Thymus (tissue), 11 donors: ENCODE results near the gene TNPO2. TPM values are rescaled to one million over a fixed set of nuclear protein-coding genes. Genes with fewer than 3 reads are reported as not detected.
A peak's percentile ranks its signal among the peaks of the same experiment; 100 is the strongest.

Experiments used
- DNase-seq, 9 donors: peaks; one replicate each; pipeline ENCODE4 v3.0.0-alpha.2; 2013; ENCODE audit warnings: low spot score in 9 of 9, low read depth in 6 of 9, missing footprints in 1 of 9
- H3K27ac ChIP-seq, 2 donors: one replicate each; pipeline ENCODE4 v1.5.1; 2013; ENCODE audit warnings: control low read depth in 1 of 2, low read depth in 1 of 2, low read length in 1 of 2, mild to moderate bottlenecking in 1 of 2, moderate library complexity in 1 of 2
- H3K27me3 ChIP-seq, 2 donors: one replicate each; pipeline ENCODE4 v1.5.1; 2013; ENCODE audit warnings: low read length in 1 of 2; ENCODE audit not compliant: control insufficient read depth in 2 of 2, insufficient read depth in 1 of 2
- H3K36me3 ChIP-seq, 2 donors: one replicate each; pipeline ENCODE4 v1.5.1; 2013; ENCODE audit warnings: low read length in 1 of 2, mild to moderate bottlenecking in 1 of 2, moderate library complexity in 1 of 2; ENCODE audit not compliant: control insufficient read depth in 2 of 2, insufficient read depth in 2 of 2
- H3K4me1 ChIP-seq, 2 donors: one replicate each; pipeline ENCODE4 v1.5.1; 2013; ENCODE audit warnings: low read length in 2 of 2; ENCODE audit not compliant: control insufficient read depth in 2 of 2, insufficient read depth in 2 of 2
- H3K4me3 ChIP-seq, 2 donors: one replicate each; pipeline ENCODE4 v1.5.1; 2013; ENCODE audit warnings: low read length in 2 of 2, control low read depth in 1 of 2, mild to moderate bottlenecking in 1 of 2
- H3K9me3 ChIP-seq, 2 donors: one replicate each; pipeline ENCODE4 v1.5.1; 2013; ENCODE audit warnings: low read length in 1 of 2, mild to moderate bottlenecking in 1 of 2; ENCODE audit not compliant: control insufficient read depth in 2 of 2, insufficient read depth in 1 of 2
- WGBS: extraction: QIAGEN DNeasy Blood & Tissue Kit; methylation state at CpG from one replicate; pipeline ENCODE4 v1.1.7; 2013; 5-methylcytosine and 5-hydroxymethylcytosine counted together
- polyA plus RNA-seq: library from polyadenylated mRNA; stranded (reverse); fragments of 200-250 nt; gene quantifications from one replicate; pipeline ENCODE4 v1.2.3, GENCODE V29; 2013
- total RNA-seq: library from RNA; stranded (reverse); fragments of 120-200 nt; gene quantifications from one replicate; pipeline ENCODE4 v1.2.4, GENCODE V29; 2013
- donor health status: healthy.

The TNPO2 gene
- total and polyA plus RNA-seq, 2 donors, result 10.9 to 28.3 TPM

DNA sequence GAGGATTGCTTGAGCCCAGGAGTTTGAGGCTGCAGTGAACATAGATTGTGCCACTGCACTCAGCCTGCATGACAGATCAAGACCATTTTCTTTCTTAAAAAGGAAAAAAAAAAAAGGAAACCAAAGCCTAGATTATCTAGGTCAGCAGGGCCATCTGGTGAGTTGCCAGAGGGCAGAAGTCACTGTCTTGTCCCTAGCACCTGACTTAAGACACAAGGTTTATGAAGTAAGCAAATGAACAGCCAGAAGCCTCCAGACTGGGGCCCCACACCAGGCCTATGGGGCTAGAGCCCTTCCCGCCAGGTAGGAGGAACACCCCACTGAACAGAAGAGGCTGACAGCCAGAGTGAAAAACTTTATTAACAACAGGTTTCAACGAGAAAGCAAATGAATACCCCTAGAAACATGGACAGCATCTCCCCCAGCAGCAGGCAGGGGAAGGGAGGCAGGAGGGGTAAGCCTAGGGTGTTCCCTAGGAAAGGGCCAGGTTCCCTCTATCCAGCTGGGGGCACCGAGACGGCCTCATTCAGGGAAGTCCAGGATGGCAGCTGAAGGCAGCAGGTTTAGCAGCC is 55.9 kb downstream of the TNPO2 start:
- WGBS, result 96% methylated on average over 4 of the region's 4 CpGs
- no peak overlapping the region for H3K27ac ChIP-seq
- H3K27me3 ChIP-seq, result no peaks in the 10 kb centered on the region
- H3K4me3 ChIP-seq, result peak overlapping the region in 1 of 2 donors; percentile 99
- no peak for DNase-seq
- peaks cover 22 to 51% of the 10 kb centered on the region in 2 donors for H3K4me1 ChIP-seq
- H3K36me3 ChIP-seq, result peaks cover 23 to 38% of the 10 kb centered on the region in 2 donors
- no peaks in the 10 kb centered on the region for H3K9me3 ChIP-seq

DNA sequence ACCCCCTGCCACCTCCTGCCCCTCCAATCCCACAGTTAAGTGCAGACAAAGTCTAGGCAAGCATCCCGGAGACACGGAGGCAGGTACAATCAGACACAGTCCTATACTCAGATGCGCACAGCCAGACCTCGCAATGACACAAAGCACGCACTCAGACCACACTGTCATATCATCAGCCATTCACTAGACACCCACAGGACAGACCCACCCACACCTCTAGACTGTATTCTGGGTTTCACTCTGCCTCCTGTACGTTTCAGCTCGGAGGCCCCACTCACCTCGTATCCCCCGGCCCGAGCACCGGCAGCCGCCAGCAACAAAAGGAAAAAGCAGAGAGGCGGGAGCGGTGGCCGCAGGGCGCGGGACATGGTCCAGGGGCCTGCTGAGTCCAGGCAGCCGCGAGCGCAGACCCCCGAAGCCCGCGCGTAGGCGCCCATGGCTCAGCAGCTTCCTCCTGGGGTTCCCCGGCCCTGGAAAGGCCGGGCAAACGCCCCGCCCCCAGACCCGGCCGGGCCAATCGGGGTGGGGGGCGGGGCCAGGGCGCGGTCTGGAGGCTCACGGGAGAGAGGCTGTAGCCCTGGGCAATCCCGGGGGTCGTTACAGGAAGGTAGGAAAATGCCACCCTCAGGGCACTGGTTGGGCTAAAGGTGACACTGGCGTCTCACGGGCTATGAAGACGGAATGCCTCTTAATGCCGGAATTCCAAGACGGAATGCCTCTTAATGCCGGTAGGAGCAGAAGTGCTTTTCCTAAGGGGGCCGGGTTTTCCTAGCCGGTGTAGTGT is 57.3 kb downstream of the TNPO2 start, which contains the start of the genes MAN2B1 and WDR83:
TSS of gene MAN2B1 (minus strand) at position 478 of the 784 bp plus-strand sequence. CDS start at position 437, 41 bp downstream.
TSS of gene WDR83 (plus strand) at position 543 of the 784 bp plus-strand sequence. CDS start 2,984 bp downstream, outside the sequence.
- peaks cover 22 to 51% of the 10 kb centered on the region in 2 donors for H3K4me1 ChIP-seq
- DNase-seq, result peak in 8 of 9 donors; percentile 11 to 89 (median 76)
- 2% methylated on average over 46 of the region's 46 CpGs for WGBS

DNA sequence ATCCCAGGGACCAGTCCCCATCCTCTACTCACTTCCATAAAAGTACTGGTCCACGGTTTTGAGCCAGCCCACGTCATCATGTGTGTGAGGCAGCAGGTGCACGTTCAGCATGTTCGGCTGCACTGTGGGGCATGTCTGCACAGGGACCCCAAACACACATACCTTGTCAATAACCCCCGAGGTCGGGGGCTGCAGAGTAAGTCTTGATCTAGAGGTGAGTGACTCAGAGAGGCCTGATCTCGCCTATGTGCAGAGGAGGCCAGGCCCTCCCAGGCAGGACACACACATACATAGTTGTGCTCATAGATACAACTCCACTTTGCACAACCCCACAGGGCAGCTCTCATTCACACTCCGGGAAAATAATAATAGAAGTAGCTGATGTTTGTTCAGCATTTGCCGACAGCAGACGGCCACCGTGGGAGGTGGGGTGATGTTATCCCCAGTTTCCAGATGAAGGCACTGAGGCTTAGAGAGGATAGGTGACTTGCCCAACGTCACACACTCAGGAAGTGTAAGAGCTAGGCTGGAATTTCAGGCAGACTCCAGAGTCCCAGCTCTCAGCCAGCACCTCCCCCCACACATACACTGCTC is 58.0 kb downstream of the TNPO2 start:
- H3K4me3 ChIP-seq, result peak overlapping the region; percentile 88 to 94
- no peak for DNase-seq
- H3K27ac ChIP-seq, result peak overlapping the region in 1 of 2 donors; percentile 71
- peaks cover 22 to 51% of the 10 kb centered on the region in 2 donors for H3K4me1 ChIP-seq
- WGBS, result 34% methylated on average over 12 of the region's 12 CpGs
- H3K36me3 ChIP-seq, result peaks cover 30 to 44% of the 10 kb centered on the region in 2 donors
- no peaks in the 10 kb centered on the region for H3K9me3 ChIP-seq
- no peaks in the 10 kb centered on the region for H3K27me3 ChIP-seq

More for the DNA sequence above, 57.3 kb downstream of the TNPO2 start, which contains the start of the genes MAN2B1 and WDR83:
- Histone ChIP-seq H3K4me3 (peak within 1 kb of the TSS; percentile 88 to 94), H3K27ac (peak within 1 kb of the TSS; percentile 56 to 71), H3K27me3 (no peaks in the 10 kb centered on the region), H3K36me3 (peaks cover 23 to 38% of the 10 kb centered on the region in 2 donors), H3K9me3 (no peaks in the 10 kb centered on the region)

DNA sequence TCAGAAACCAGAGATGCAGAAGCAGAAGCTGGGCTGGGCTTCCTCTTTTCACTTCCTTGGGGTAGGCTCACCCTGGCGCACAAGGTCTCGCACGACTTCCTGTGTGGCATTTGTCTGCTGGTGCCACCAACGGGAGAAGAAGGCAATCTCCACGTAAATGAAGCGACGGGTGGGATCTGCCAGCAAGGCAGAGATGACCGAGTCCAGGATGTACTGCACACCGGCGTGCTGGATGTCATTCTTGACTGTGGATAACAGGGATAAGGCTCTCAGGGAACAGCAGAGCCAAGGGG is 58.5 kb downstream of the TNPO2 start:
- Histone ChIP-seq H3K27ac (peak overlapping the region in 1 of 2 donors; percentile 43), H3K9me3 (no peaks in the 10 kb centered on the region), H3K27me3 (no peaks in the 10 kb centered on the region), H3K36me3 (peaks cover 30 to 45% of the 10 kb centered on the region in 2 donors), H3K4me1 (peaks cover 20 to 45% of the 10 kb centered on the region in 2 donors), H3K4me3 (peak overlapping the region; percentile 88 to 94)
- peak in 2 of 9 donors; percentile 33 to 61 for DNase-seq
- WGBS, result 12% methylated on average over 10 of the region's 10 CpGs

DNA sequence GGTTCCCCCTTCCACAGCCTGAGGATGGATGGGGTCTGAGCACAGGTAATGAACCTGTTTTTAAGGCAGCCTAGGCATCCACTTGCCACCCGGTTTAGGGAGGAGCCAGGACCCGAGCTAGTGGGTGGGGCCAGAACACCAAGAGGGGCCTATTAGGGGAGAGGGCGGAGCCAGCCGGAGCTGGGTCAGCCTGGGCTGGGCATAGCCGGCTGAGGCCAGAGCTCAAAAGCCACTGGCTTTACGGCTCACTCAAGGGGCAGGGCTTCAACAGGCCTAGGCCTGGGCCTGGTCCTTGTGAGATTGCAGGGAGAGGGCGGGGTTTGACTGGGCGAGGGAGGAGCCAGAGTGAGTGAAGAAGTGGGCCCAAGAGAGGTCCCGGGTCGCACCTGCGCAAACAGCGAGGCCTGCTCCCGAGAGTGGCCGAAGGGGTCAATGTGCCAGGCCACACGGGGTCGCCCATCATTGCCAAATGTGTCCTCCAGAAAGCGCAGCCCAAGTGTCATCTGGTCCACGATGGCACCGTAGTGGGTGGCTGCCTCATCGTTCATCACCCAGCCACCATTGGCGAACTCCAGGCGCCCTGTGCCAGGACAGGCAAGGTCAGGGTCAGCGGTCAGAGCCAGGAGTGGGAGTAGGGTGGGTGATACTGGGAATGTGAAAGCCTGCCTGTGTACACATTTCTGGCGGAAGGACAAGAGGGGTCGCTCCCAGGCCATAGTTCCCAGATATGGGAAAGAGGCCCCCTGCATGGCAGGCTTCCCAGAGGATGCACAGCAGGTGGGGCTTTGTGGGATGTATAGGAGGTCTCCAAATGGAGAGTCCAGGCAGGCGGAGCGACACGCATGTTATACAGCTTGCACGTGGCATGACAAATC is 59.1 kb downstream of the TNPO2 start:
- peak in 1 of 9 donors; percentile 33 for DNase-seq
- WGBS, result 85% methylated on average over 29 of the region's 29 CpGs
- H3K36me3 ChIP-seq, result peaks cover 34 to 49% of the 10 kb centered on the region in 2 donors
- H3K9me3 ChIP-seq, result no peaks in the 10 kb centered on the region
- no peak overlapping the region for H3K4me3 ChIP-seq
- H3K27me3 ChIP-seq, result no peaks in the 10 kb centered on the region
- peak overlapping the region in 1 of 2 donors; percentile 47 for H3K27ac ChIP-seq
- peaks cover 17 to 41% of the 10 kb centered on the region in 2 donors for H3K4me1 ChIP-seq

DNA sequence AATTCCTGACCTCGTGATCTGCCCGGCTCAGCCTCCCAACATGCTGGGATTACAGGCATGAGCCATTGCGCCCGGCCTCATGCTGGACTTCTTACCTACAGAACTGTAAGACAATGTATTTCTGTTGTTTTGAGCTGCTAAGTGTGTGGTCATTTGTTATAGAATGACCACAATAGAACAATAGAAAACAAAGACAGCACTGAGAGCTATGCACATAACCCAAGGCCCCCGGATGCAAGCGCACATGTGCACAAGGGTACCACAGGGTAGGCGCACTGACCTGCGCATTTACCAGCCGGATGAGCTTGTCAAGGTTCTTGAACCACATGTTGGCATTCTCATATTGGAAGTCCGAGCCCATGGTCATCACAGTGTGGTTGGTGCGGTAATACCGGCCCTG is 62.8 kb downstream of the TNPO2 start:
- no peak overlapping the region for H3K27ac ChIP-seq
- peaks cover 53 to 69% of the 10 kb centered on the region in 2 donors for H3K36me3 ChIP-seq
- 98% methylated on average over 12 of the region's 12 CpGs for WGBS

DNA sequence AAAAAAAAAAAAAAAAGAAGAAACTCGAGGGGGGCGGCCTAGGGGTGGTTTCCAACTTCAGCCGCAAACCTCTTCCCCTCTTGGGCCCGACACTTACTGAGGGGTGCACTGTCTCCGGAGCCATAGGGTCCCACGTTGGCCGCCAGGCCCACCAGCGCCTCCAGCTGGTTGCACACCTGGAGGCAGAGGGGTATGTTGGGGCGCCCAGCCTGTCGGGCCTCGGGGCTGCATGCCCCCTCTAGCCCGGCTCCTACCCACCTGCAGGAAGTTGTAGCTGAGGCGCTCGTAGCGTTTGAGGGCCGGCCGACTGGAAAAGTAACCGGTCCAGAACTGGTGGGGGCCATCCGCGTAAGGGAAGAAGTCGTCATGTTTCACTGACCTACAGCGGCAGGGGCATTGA is 65.8 kb downstream of the TNPO2 start:
- no peak for DNase-seq
- Histone ChIP-seq H3K27ac (no peak overlapping the region), H3K27me3 (no peaks in the 10 kb centered on the region), H3K4me1 (no peaks in the 10 kb centered on the region), H3K9me3 (peaks cover 0 to 4% of the 10 kb centered on the region in 2 donors), H3K36me3 (peaks cover 59 to 61% of the 10 kb centered on the region in 2 donors), H3K4me3 (no peak overlapping the region)
- WGBS, result 97% methylated on average over 22 of the region's 22 CpGs

More for the DNA sequence above, 62.8 kb downstream of the TNPO2 start:
- no peak overlapping the region for H3K4me3 ChIP-seq
- peaks cover 5 to 15% of the 10 kb centered on the region in 2 donors for H3K4me1 ChIP-seq
- DNase-seq, result no peak
- H3K9me3 ChIP-seq, result peaks cover 0 to 4% of the 10 kb centered on the region in 2 donors
- H3K27me3 ChIP-seq, result no peaks in the 10 kb centered on the region

DNA sequence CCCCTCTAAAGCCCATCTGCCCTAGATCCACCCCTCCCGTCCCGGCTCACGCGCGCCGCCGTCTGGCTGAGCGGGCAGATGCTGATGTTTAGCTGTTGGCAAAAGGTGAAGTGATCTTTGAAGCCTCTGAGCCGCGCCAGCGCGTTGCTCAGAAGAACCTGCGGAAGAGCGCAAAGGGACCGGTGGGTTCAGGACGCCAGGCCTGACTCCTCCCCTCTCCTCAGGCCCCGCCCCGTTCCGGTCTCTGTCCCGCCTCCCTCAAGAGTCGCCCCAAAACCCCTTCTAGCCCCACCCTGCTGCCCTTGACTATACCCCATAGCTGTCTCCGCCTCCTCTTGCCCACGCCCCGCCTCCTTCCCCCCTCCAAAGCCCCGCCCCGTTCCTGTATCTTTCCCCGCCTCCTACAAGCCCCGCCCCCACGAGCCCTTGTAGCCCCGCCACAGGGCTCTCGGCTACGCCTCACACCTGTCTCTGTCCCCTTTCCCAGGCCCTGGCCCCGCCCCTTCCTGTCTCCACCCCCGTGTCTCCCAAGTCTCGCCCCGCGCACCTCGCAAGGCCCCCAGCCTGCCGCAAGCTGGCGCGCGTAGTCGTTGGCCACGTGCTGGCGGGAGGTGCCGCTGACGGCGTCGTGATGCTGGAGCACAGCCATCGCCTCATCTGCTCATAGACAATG is 66.7 kb downstream of the TNPO2 start:
- no peaks in the 10 kb centered on the region for H3K4me1 ChIP-seq
- H3K27me3 ChIP-seq, result no peaks in the 10 kb centered on the region
- H3K36me3 ChIP-seq, result peaks cover 54 to 55% of the 10 kb centered on the region in 2 donors
- WGBS, result 97% methylated on average over 50 of the region's 50 CpGs
- no peak overlapping the region for H3K27ac ChIP-seq
- no peak for DNase-seq
- H3K9me3 ChIP-seq, result peaks cover 0 to 4% of the 10 kb centered on the region in 2 donors
- H3K4me3 ChIP-seq, result no peak overlapping the region
